Lower leg skin (tissue), 4 donors: ENCODE data around the gene ARPIN. TPM values are rescaled to one million over a fixed set of nuclear protein-coding genes. Genes with fewer than 3 reads are reported as not detected.

ENCODE experiments used
- DNase-seq, 2 donors: peaks; one replicate each; pipeline ENCODE4 v3.0.0-alpha.2; 2019; ENCODE audit warnings: low spot score in 2 of 2
- H3K4me3 ChIP-seq: fragments of 200-600 bp; sonication (generic); 2 replicates; pipeline ENCODE4 v1.5.1; 2017; ENCODE audit warnings: mild to moderate bottlenecking, low read depth; ENCODE audit not compliant: poor library complexity, severe bottlenecking
- CTCF ChIP-seq, 3 donors: fragments of 450-650 bp; IDR thresholded peaks; one replicate each; pipeline ENCODE4 v1.5.1; 2016; ENCODE audit warnings: antibody characterized with exemption in 3 of 3, mild to moderate bottlenecking in 3 of 3, moderate library complexity in 2 of 3
- POLR2A ChIP-seq, 2 donors: fragments of 450-650 bp; IDR thresholded peaks; one replicate each; pipeline ENCODE4 v1.6.1; 2016 to 2017; ENCODE audit warnings: antibody characterized with exemption in 2 of 2, mild to moderate bottlenecking in 1 of 2, moderate library complexity in 1 of 2
- WGBS, 2 donors: methylation state at CpG; one replicate each; pipeline ENCODE4 v1.1.5; 2018; 5-methylcytosine and 5-hydroxymethylcytosine counted together
- intact Hi-C: fragments of 100-400 bp; cut with DNase I; formaldehyde crosslinking; loops from one replicate; pipeline ENCODE4 v1.15.0; 2023; ENCODE audit warnings: low total_unique reads
- microRNA-seq, 2 donors: library from miRNA; unstranded; fragments of <30 nt; microRNA quantifications; one replicate each; pipeline ENCODE4, GENCODE V29; 2016; ENCODE audit warnings: borderline replicate concordance in 2 of 2, borderline number of aligned reads in 1 of 2
- total RNA-seq, 4 donors: library from RNA; depleted of rRNA; stranded (reverse); fragments of >200 nt; gene quantifications; one replicate each; pipeline ENCODE4 v1.1.0, GENCODE V29; 2016

Gene ARPIN
- total RNA-seq, 4 donors from 2014 or later: 8.5 to 21.5 (median 14.4) TPM

GRCh38 chr15:89847101-89847500 lies 65.7 kb downstream of the ARPIN start:
- H3K4me3 ChIP-seq: no peak overlapping the region
- WGBS, 2 donors: 90 to 94% methylated on average over 2 of the region's 2 CpGs
- intact Hi-C loops: no loop called here
- TF ChIP-seq CTCF (IDR thresholded peaks at IDR 0.05) (no peak), POLR2A (IDR thresholded peaks at IDR 0.05) (no peak)
- no peak for DNase-seq

- intact Hi-C loops: no loop called here
- WGBS, 2 donors: 72 to 79% methylated on average over 5 of the region's 5 CpGs
Observed at GRCh38 chr15:89845305-89845893, 67.4 kb downstream of the ARPIN start.

More at GRCh38 chr15:89845305-89845893, 67.4 kb downstream of the ARPIN start:
- H3K4me3 ChIP-seq: no peak overlapping the region
- no peak for DNase-seq
- TF ChIP-seq POLR2A (IDR thresholded peaks at IDR 0.05): no peak
- no peak for TF ChIP-seq CTCF (IDR thresholded peaks at IDR 0.05)

Small RNA genes lying within 50 kb of the gene (microRNA-seq; reads per million reads assigned to microRNA genes)
- gene MIR5009: 0 reads per million in 2 donors
- 0 reads per million in 2 donors for gene MIR5094

Other genes with a start within 250 kb of the ARPIN start
- 10 to 100 TPM in 3 of 4 donors, 1 to 10 TPM in 1; 5.9 to 30.9 (median 15.0) TPM for gene PLIN1, start 233.6 kb downstream of the ARPIN start, total RNA-seq
- gene PEX11A, start 222.2 kb downstream of the ARPIN start, total RNA-seq: 10 to 100 TPM in 1 of 4 donors, 1 to 10 TPM in 3; 6.7 to 12.2 (median 8.8) TPM
- gene WDR93, start 222.1 kb downstream of the ARPIN start, total RNA-seq: under 1 TPM in 2 of 4 donors, not detected in 2; 0.12 to 0.26 TPM
- 1 to 10 TPM in 3 of 4 donors, under 1 TPM in 1; 0.61 to 1.7 (median 1.3) TPM for gene MESP1, start 161.7 kb downstream of the ARPIN start, total RNA-seq
- 1 to 10 TPM in 1 of 4 donors, under 1 TPM in 1, not detected in 2; 0.45 to 1.1 TPM for gene MESP2, start 136.6 kb downstream of the ARPIN start, total RNA-seq
- 10 to 100 TPM; 14.9 to 67.3 (median 21.6) TPM for gene ANPEP, start 98.1 kb downstream of the ARPIN start, total RNA-seq
- gene AP3S2, start 19.0 kb downstream of the ARPIN start, total RNA-seq: 10 to 100 TPM; 20.8 to 36.0 (median 23.8) TPM
- gene ZNF710, start 88.4 kb upstream of the ARPIN start, total RNA-seq: 10 to 100 TPM; 27.2 to 34.3 (median 32.4) TPM
- 100 to 1,000 TPM in 2 of 4 donors, 10 to 100 TPM in 2; 49.2 to 136 (median 86.3) TPM for gene IDH2, start 189.5 kb upstream of the ARPIN start, total RNA-seq